H1 (cell line): Measurements from ENCODE around the gene WDR74. TPM values are rescaled to one million over a fixed set of nuclear protein-coding genes. Genes with fewer than 3 reads are reported as not detected.

Experiments used
- CTCF ChIA-PET: fragments of 300-600 bp; sonication (Branson Sonifier 250); formaldehyde crosslinking; loops from one replicate; lab custom pipeline; 2021; ENCODE audit not compliant: partially characterized antibody; lab: Charles Lee
- POLR2A ChIA-PET: fragments of 300-600 bp; sonication (Branson Sonifier 250); formaldehyde crosslinking; loops from one replicate; lab custom pipeline; 2021; ENCODE audit warnings: inconsistent platforms; ENCODE audit not compliant: partially characterized antibody; lab: Charles Lee
- DNase-seq, 2 experiments: peaks; one replicate each; pipeline versions ENCODE4 v3.0.0 to v3.0.0-alpha.2; 2010 to 2022; ENCODE audit warnings: low spot score in 2 of 2, low read depth in 1 of 2, mixed read lengths in 1 of 2
- FAIRE-seq: peaks from 2 replicates; lab custom pipeline; 2011; peaks lifted over from hg19 to GRCh38; lab: Jason Lieb, UNC
- H2AFZ ChIP-seq: 2 replicates; pipeline ENCODE4 v1.8.1; 2012; ENCODE audit warnings: low read length, inconsistent platforms
- H2AK5ac ChIP-seq: 2 replicates; pipeline ENCODE4 v1.6.1; 2013; ENCODE audit warnings: low read depth, low read length
- H2BK120ac ChIP-seq: replicated peaks from 2 replicates; pipeline ENCODE3; 2013; ENCODE audit warnings: low read depth, low read length, inconsistent platforms
- H2BK12ac ChIP-seq: 2 replicates; pipeline ENCODE4 v1.6.1; 2013; ENCODE audit warnings: low read depth, low read length
- H2BK15ac ChIP-seq: 2 replicates; pipeline ENCODE4 v1.6.1; 2013; ENCODE audit warnings: low read length
- H2BK20ac ChIP-seq: 2 replicates; pipeline ENCODE4 v1.6.1; 2013; ENCODE audit warnings: low read length
- H2BK5ac ChIP-seq: 2 replicates; pipeline ENCODE4 v1.6.1; 2013; ENCODE audit warnings: low read depth, low read length
- H3K14ac ChIP-seq: 2 replicates; pipeline ENCODE4 v1.6.1; 2013; ENCODE audit warnings: inconsistent platforms; ENCODE audit not compliant: insufficient read length
- H3K18ac ChIP-seq: 2 replicates; pipeline ENCODE4 v1.6.1; 2013; ENCODE audit warnings: low read length; ENCODE audit errors: extremely low read depth
- H3K23ac ChIP-seq: 2 replicates; pipeline ENCODE4 v1.6.1; 2013; ENCODE audit warnings: inconsistent platforms; ENCODE audit not compliant: insufficient read length
- H3K23me2 ChIP-seq: 2 replicates; pipeline ENCODE4 v1.6.1; 2013; ENCODE audit warnings: low read depth, low read length
- H3K27ac ChIP-seq: 2 replicates; pipeline ENCODE4 v1.6.1; 2011; ENCODE audit warnings: low read depth, low read length, inconsistent platforms
- H3K27me3 ChIP-seq, 4 experiments: replicated peaks in 1 of 4; 1 replicate in 1 of 4; 2 replicates in 3 of 4; pipeline versions ENCODE4 v1.6.1 to v1.8.1; 2011 to 2013; ENCODE audit warnings: low read length in 3 of 4, mild to moderate bottlenecking in 3 of 4, inconsistent platforms in 2 of 4, mixed read lengths in 2 of 4, moderate library complexity in 1 of 4; ENCODE audit not compliant: control insufficient read depth in 3 of 4, insufficient read depth in 3 of 4; ENCODE audit errors: extremely low read depth in 1 of 4
- H3K36me3 ChIP-seq, 4 experiments: 2 replicates each; pipeline versions ENCODE4 v1.6.1 to v1.8.1; 2011 to 2013; ENCODE audit warnings: mild to moderate bottlenecking in 4 of 4, low read length in 3 of 4, moderate library complexity in 2 of 4, control low read depth in 1 of 4, inconsistent platforms in 1 of 4; ENCODE audit not compliant: insufficient read depth in 4 of 4, control insufficient read depth in 2 of 4
- H3K4ac ChIP-seq: replicated peaks from 2 replicates; pipeline ENCODE3; 2013; ENCODE audit warnings: low read length, low read depth, mixed read lengths, inconsistent platforms; ENCODE audit not compliant: insufficient read length
- H3K4me1 ChIP-seq, 4 experiments: replicated peaks in 1 of 4; 1 replicate in 1 of 4; 2 replicates in 3 of 4; pipeline versions ENCODE4 v1.6.1 to v1.8.1; 2011 to 2013; ENCODE audit warnings: low read length in 3 of 4, inconsistent platforms in 2 of 4, mixed read lengths in 1 of 4; ENCODE audit not compliant: insufficient read depth in 4 of 4, control insufficient read depth in 3 of 4
- H3K4me2 ChIP-seq, 2 experiments: 2 replicates each; pipeline versions ENCODE4 v1.6.1 to v1.8.1; 2011 to 2013; ENCODE audit warnings: low read depth in 2 of 2, low read length in 2 of 2, control low read depth in 1 of 2, inconsistent platforms in 1 of 2, mild to moderate bottlenecking in 1 of 2; ENCODE audit not compliant: insufficient read depth in 1 of 2
- H3K4me3 ChIP-seq, 4 experiments: fragments of 200-600, 300-600 bp in 1 of 4; sonication (generic), shearing (Covaris generic), sonication (Bioruptor Twin) in 1 of 4; 2 replicates each; pipeline versions ENCODE4 v1.5.1 to v1.8.1; 2011 to 2016; ENCODE audit warnings: low read length in 4 of 4, low read depth in 3 of 4, control low read depth in 2 of 4, inconsistent platforms in 2 of 4, mild to moderate bottlenecking in 2 of 4, mixed read lengths in 1 of 4, moderate library complexity in 1 of 4; ENCODE audit not compliant: insufficient read depth in 2 of 4; ENCODE audit errors: extremely low read depth in 1 of 4
- H3K56ac ChIP-seq: replicated peaks from 2 replicates; pipeline ENCODE3; 2013; ENCODE audit warnings: low read depth, mild to moderate bottlenecking, mixed read lengths, low read length, inconsistent platforms; ENCODE audit not compliant: insufficient read length
- H3K79me1 ChIP-seq: 2 replicates; pipeline ENCODE4 v1.6.1; 2013; ENCODE audit warnings: low read depth, low read length, control low read depth
- H3K79me2 ChIP-seq, 2 experiments: 2 replicates each; pipeline versions ENCODE4 v1.6.1 to v1.8.1; 2012 to 2013; ENCODE audit warnings: low read length in 2 of 2, mild to moderate bottlenecking in 2 of 2, inconsistent platforms in 1 of 2; ENCODE audit not compliant: insufficient read depth in 2 of 2, control insufficient read depth in 1 of 2
- H3K9ac ChIP-seq, 4 experiments: replicated peaks in 1 of 4; 1 replicate in 1 of 4; 2 replicates in 3 of 4; pipeline versions ENCODE4 v1.6.1 to v1.8.1; 2011 to 2013; ENCODE audit warnings: low read depth in 3 of 4, low read length in 3 of 4, control low read depth in 2 of 4, mild to moderate bottlenecking in 2 of 4, moderate library complexity in 2 of 4, inconsistent platforms in 1 of 4; ENCODE audit errors: extremely low read depth in 1 of 4
- H3K9me3 ChIP-seq, 2 experiments: 2 replicates each; pipeline versions ENCODE4 v1.6.1 to v1.8.1; 2012 to 2013; ENCODE audit warnings: mild to moderate bottlenecking in 2 of 2, moderate library complexity in 2 of 2, control low read depth in 1 of 2, inconsistent platforms in 1 of 2, low read depth in 1 of 2, low read length in 1 of 2, mixed read lengths in 1 of 2; ENCODE audit not compliant: insufficient read depth in 2 of 2
- H4K20me1 ChIP-seq, 2 experiments: replicated peaks in 1 of 2; 2 replicates each; pipeline versions ENCODE3 to v1.8.1; 2011 to 2013; ENCODE audit warnings: inconsistent platforms in 2 of 2, low read length in 2 of 2, mild to moderate bottlenecking in 1 of 2; ENCODE audit not compliant: insufficient read depth in 2 of 2, control insufficient read depth in 1 of 2
- H4K5ac ChIP-seq: 2 replicates; pipeline ENCODE4 v1.6.1; 2013; ENCODE audit warnings: low read length, low read depth, mixed read lengths, inconsistent platforms; ENCODE audit not compliant: insufficient read length
- H4K8ac ChIP-seq: 2 replicates; pipeline ENCODE4 v1.8.0; 2013; ENCODE audit warnings: mild to moderate bottlenecking, moderate library complexity, low read length, inconsistent platforms; ENCODE audit not compliant: insufficient read depth; ENCODE audit errors: extremely low read depth
- H4K91ac ChIP-seq: replicated peaks from 2 replicates; pipeline ENCODE3; 2013; ENCODE audit warnings: low read length, mixed read lengths, inconsistent platforms; ENCODE audit not compliant: insufficient read length
- MAFK ChIP-seq: IDR thresholded peaks from 2 replicates; pipeline ENCODE4 v1.6.1; 2012; ENCODE audit warnings: low read depth, mild to moderate bottlenecking, improper control_type of control experiment, low read length
- POLR2A ChIP-seq, 2 experiments: IDR thresholded peaks; 1 replicate in 1 of 2; 2 replicates in 1 of 2; pipeline ENCODE4 v1.6.1; 2011; ENCODE audit warnings: low read depth in 2 of 2, low read length in 2 of 2, mild to moderate bottlenecking in 2 of 2; ENCODE audit errors: control extremely low read depth in 1 of 2
- POLR2AphosphoS5 ChIP-seq: IDR thresholded peaks from 2 replicates; pipeline ENCODE4 v1.6.1; 2011; ENCODE audit warnings: low read depth, low read length
- WGBS, 2 experiments: shearing (Covaris generic) in 1 of 2; methylation state at CpG; one replicate each; pipeline versions ENCODE4 v1.1.6 to v1.1.7; 2013 to 2015; ENCODE audit warnings: low lambda C conversion rate in 2 of 2, mixed read lengths in 2 of 2, inconsistent platforms in 1 of 2, low coverage in 1 of 2, missing lambda C conversion rate in 1 of 2; ENCODE audit not compliant: insufficient replicate concordance in 2 of 2, insufficient coverage in 1 of 2, insufficient read length in 1 of 2; ENCODE audit errors: extremely low coverage in 1 of 2, missing lambda C conversion rate in 1 of 2; 5-methylcytosine and 5-hydroxymethylcytosine counted together
- polyA plus RNA-seq, 7 experiments: library from polyadenylated mRNA; depleted of rRNA in 3 of 7; stranded (reverse) in 5 of 7; unstranded in 2 of 7; fragments of >200 nt in 5 of 7; fragments of 200-250 nt in 2 of 7; gene quantifications; 1 replicate in 5 of 7; 2 replicates in 1 of 7; 4 replicates in 1 of 7; pipeline versions ENCODE4 v1.2.1 to v1.2.3, GENCODE V29; 2011 to 2013; ENCODE audit warnings: missing spikeins in 2 of 7, mixed read lengths in 2 of 7
- total RNA-seq: library from RNA; stranded (reverse); fragmentation: NEBNext Ultra II Directional; extraction: Animal tissue kit (Norgen Biotek cat#: 25700); gene quantifications from 2 replicates; pipeline ENCODE4 v1.2.1, GENCODE V29; 2021

WDR74 gene
- total and polyA plus RNA-seq, 2 of the 8 experiments (the other 6 are each of a cell fraction or from before 2014, with no cell fraction given): 93.6 to 97.0 TPM

DNA sequence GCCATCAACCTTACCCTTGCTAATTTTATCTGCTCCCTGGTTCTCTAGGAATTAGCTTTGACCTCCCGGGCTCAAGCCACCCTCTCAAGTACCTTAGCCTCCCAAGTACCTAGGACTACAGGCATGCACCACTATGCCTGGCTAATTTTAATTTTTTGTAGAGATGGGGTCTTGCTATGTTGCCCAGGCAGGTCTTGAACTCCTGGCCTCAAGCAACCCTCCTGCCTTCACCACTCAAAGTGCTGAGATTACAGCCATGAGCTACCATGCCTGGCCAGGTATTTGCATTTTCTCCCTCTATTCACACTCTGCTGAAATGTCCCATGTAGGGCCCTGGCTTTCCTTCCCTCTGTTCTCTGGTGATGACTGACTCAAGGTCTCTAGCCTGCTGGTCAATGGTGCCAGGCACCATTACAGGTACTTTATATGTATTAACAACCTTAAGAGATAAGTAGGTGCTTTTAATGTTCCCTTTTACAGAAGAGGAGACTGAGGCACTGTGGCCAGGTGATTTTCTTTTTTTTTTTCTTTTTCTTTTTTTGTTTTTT is 8.5 kb upstream of the WDR74 start:
- no peak overlapping the region for H3K23ac ChIP-seq
- FAIRE-seq (no peak), DNase-seq (no peak)
- peaks cover 0 to 4% (median 0%) of the 10 kb centered on the region in 4 experiments; a peak in 1 of 7 replicates for H3K4me1 ChIP-seq
- H3K27me3 ChIP-seq: no peaks in the 10 kb centered on the region
- ChIA-PET CTCF (interaction anchor here (0.6 to 0.8 kb wide), 2 partner anchors 17 to 266 kb away, joined by 3 to 4 read pairs; no protein-coding TSS in a partner anchor), POLR2A (interaction anchor here (1.0 to 20.0 kb wide), 7 partner anchors 6 to 86 kb away, joined by 3 to 2104 read pairs (median 150); partner anchors contain the start of genes NXF1, POLR2G, SLC3A2 and STX5)
- H3K79me2 ChIP-seq: peaks cover 0 to 5% of the 10 kb centered on the region in 2 experiments; a peak in 2 of 4 replicates
- no peak overlapping the region for H3K14ac ChIP-seq
- no peak overlapping the region for H2BK12ac ChIP-seq
- no peak overlapping the region for H3K27ac ChIP-seq
- H4K91ac ChIP-seq: no peak overlapping the region
- H4K8ac ChIP-seq: no peak overlapping the region
- no peak overlapping the region for H3K4ac ChIP-seq
- 0 out of 2 replicates have a peak, but pooled peaks cover 1% of the 10 kb centered on the region for H3K23me2 ChIP-seq
- H3K9me3 ChIP-seq: no peaks in the 10 kb centered on the region
- H2BK20ac ChIP-seq: no peak overlapping the region
- H2BK15ac ChIP-seq: no peak overlapping the region
- H3K56ac ChIP-seq: no peak overlapping the region
- TF ChIP-seq MAFK (no peak), POLR2AphosphoS5 (peak; percentile 64), POLR2A (IDR thresholded peaks at IDR 0.05; ENCODE audit: control extremely low read depth in 1 of 2, low read depth in 2 of 2, low read length in 2 of 2) (peak; percentile 36 to 58; a peak in 2 of 3 replicates)
- H3K4me3 ChIP-seq: no peak overlapping the region
- H3K4me2 ChIP-seq: no peak overlapping the region
- H3K9ac ChIP-seq: no peak overlapping the region
- H2BK120ac ChIP-seq: no peak overlapping the region
- H3K36me3 ChIP-seq: peaks cover 10 to 13% (median 13%) of the 10 kb centered on the region in 4 experiments
- peaks cover 0 to 7% of the 10 kb centered on the region in 2 experiments for H4K20me1 ChIP-seq
- H2BK5ac ChIP-seq: no peak overlapping the region
- H3K79me1 ChIP-seq: no peaks in the 10 kb centered on the region
- no peak overlapping the region for H4K5ac ChIP-seq
- WGBS, 2 experiments: 84% methylated on average over 1 of the region's 1 CpG; no CpG with 5 or more reads in 1 of the 2 experiments
- H2AK5ac ChIP-seq: no peak overlapping the region
- H2AFZ ChIP-seq: no peak overlapping the region
- no peak overlapping the region for H3K18ac ChIP-seq
